Measurements from ENCODE around the gene NLRP1.

DNA sequence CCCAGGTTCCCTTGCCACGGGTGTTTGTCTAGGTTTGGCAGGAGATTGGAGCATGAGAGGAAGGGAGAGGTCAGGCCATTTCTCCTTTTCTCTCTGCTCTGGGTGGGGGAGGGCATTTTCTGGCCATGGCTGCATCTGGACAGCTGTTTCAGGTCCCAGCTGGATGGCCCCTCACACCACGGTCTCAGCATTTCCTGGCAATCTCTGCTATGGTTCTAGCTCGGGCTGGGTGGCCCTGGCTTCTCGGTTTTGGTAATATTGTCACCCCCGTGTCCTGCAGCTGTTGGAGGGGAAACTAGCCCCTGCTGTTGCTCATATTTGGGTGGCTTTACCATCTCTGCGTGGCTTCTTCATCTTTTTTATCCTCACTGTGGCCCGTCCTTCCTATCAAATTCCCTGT lies 11.5 kb upstream of the NLRP1 start:
- TF ChIP-seq POLR2A (IDR thresholded peaks at IDR 0.05) = no peak
- TF ChIP-seq, protein P1, sequence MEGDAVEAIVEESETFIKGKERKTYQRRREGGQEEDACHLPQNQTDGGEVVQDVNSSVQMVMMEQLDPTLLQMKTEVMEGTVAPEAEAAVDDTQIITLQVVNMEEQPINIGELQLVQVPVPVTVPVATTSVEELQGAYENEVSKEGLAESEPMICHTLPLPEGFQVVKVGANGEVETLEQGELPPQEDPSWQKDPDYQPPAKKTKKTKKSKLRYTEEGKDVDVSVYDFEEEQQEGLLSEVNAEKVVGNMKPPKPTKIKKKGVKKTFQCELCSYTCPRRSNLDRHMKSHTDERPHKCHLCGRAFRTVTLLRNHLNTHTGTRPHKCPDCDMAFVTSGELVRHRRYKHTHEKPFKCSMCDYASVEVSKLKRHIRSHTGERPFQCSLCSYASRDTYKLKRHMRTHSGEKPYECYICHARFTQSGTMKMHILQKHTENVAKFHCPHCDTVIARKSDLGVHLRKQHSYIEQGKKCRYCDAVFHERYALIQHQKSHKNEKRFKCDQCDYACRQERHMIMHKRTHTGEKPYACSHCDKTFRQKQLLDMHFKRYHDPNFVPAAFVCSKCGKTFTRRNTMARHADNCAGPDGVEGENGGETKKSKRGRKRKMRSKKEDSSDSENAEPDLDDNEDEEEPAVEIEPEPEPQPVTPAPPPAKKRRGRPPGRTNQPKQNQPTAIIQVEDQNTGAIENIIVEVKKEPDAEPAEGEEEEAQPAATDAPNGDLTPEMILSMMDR (IDR thresholded peaks at IDR 0.05) = no peak
